H9 (cell line): ENCODE results near the gene RGS16. TPM values are rescaled to one million over a fixed set of nuclear protein-coding genes. Genes with fewer than 3 reads are reported as not detected.

Experiments used
- DNase-seq: peaks from one replicate; pipeline ENCODE4 v3.0.0-alpha.2; 2017
- H2AFZ ChIP-seq: one replicate; pipeline ENCODE4 v1.6.1; 2013; ENCODE audit warnings: mild to moderate bottlenecking, low read length, control low read depth, moderate library complexity
- H2AK5ac ChIP-seq: 2 replicates; pipeline ENCODE4 v1.6.1; 2013; ENCODE audit warnings: low read length, control low read depth, mixed read lengths; ENCODE audit not compliant: insufficient read length
- H2BK120ac ChIP-seq: one replicate; pipeline ENCODE4 v1.6.1; 2013; ENCODE audit warnings: low read depth, mild to moderate bottlenecking, low read length, control low read depth, inconsistent platforms; ENCODE audit not compliant: poor library complexity, severe bottlenecking
- H2BK12ac ChIP-seq: 2 replicates; pipeline ENCODE4 v1.6.1; 2013; ENCODE audit warnings: low read length, control low read depth, mixed read lengths, low read depth; ENCODE audit not compliant: insufficient read length
- H2BK15ac ChIP-seq: 2 replicates; pipeline ENCODE4 v1.6.1; 2013; ENCODE audit warnings: low read depth, low read length, control low read depth
- H2BK20ac ChIP-seq: one replicate; pipeline ENCODE4 v1.6.1; 2013; ENCODE audit warnings: low read depth, mild to moderate bottlenecking, low read length, control low read depth, inconsistent platforms; ENCODE audit not compliant: poor library complexity, severe bottlenecking
- H2BK5ac ChIP-seq: 2 replicates; pipeline ENCODE4 v1.6.1; 2013; ENCODE audit warnings: low read length, control low read depth, mixed read lengths; ENCODE audit not compliant: insufficient read length
- H3K14ac ChIP-seq: 2 replicates; pipeline ENCODE4 v1.6.1; 2013; ENCODE audit warnings: low read length, control low read depth; ENCODE audit not compliant: insufficient read depth
- H3K18ac ChIP-seq: 2 replicates; pipeline ENCODE4 v1.6.1; 2013; ENCODE audit warnings: low read depth, mild to moderate bottlenecking, mixed read lengths, low read length, control low read depth; ENCODE audit not compliant: insufficient read length
- H3K23ac ChIP-seq: 2 replicates; pipeline ENCODE4 v1.6.1; 2013; ENCODE audit warnings: low read length, control low read depth, mixed read lengths, low read depth; ENCODE audit not compliant: insufficient read length
- H3K23me2 ChIP-seq: 2 replicates; pipeline ENCODE4 v1.6.1; 2013; ENCODE audit warnings: low read depth, mild to moderate bottlenecking, mixed read lengths, low read length, control low read depth; ENCODE audit not compliant: insufficient read length, poor library complexity, severe bottlenecking
- H3K27ac ChIP-seq: 2 replicates; pipeline ENCODE4 v1.5.1; 2013; ENCODE audit warnings: low read length, control low read depth, mixed read lengths, low read depth; ENCODE audit not compliant: insufficient read length
- H3K27me3 ChIP-seq: 2 replicates; pipeline ENCODE4 v1.6.1; 2013; ENCODE audit warnings: low read length, control low read depth, inconsistent platforms; ENCODE audit not compliant: insufficient read depth
- H3K4ac ChIP-seq: 2 replicates; pipeline ENCODE4 v1.6.1; 2013; ENCODE audit warnings: low read depth, mild to moderate bottlenecking, control low read depth, inconsistent platforms, low read length, moderate library complexity
- H3K4me1 ChIP-seq: 2 replicates; pipeline ENCODE4 v1.6.1; 2013; ENCODE audit warnings: low read length, control low read depth, inconsistent platforms; ENCODE audit not compliant: insufficient read depth
- H3K4me2 ChIP-seq: 2 replicates; pipeline ENCODE4 v1.6.1; 2013; ENCODE audit warnings: low read length, control low read depth, mixed read lengths; ENCODE audit not compliant: insufficient read length, insufficient read depth
- H3K56ac ChIP-seq: 2 replicates; pipeline ENCODE4 v1.6.1; 2013; ENCODE audit warnings: low read depth, mild to moderate bottlenecking, mixed read lengths, low read length, control low read depth; ENCODE audit not compliant: insufficient read length
- H3K79me1 ChIP-seq: 2 replicates; pipeline ENCODE4 v1.6.1; 2013; ENCODE audit warnings: low read depth, mild to moderate bottlenecking, moderate library complexity, low read length, control low read depth, inconsistent platforms; ENCODE audit not compliant: insufficient read depth, poor library complexity, severe bottlenecking
- H3K79me2 ChIP-seq: 2 replicates; pipeline ENCODE4 v1.6.1; 2013; ENCODE audit warnings: low read length, control low read depth, inconsistent platforms; ENCODE audit not compliant: insufficient read depth
- H3K9ac ChIP-seq: 2 replicates; pipeline ENCODE4 v1.6.1; 2013; ENCODE audit warnings: low read length, control low read depth, mixed read lengths; ENCODE audit not compliant: insufficient read length; ENCODE audit errors: extremely low read depth
- H3K9me3 ChIP-seq: one replicate; pipeline ENCODE4 v1.6.1; 2013; ENCODE audit warnings: low read depth, low read length, inconsistent platforms; ENCODE audit not compliant: control insufficient read depth
- H3T11ph ChIP-seq: one replicate; pipeline ENCODE4 v1.6.1; 2013; ENCODE audit warnings: mild to moderate bottlenecking, low read length, control low read depth, inconsistent platforms
- H4K20me1 ChIP-seq: one replicate; pipeline ENCODE4 v1.6.1; 2013; ENCODE audit not compliant: control insufficient read depth, insufficient read length, insufficient read depth
- H4K5ac ChIP-seq: 2 replicates; pipeline ENCODE4 v1.6.1; 2013; ENCODE audit warnings: low read depth, mild to moderate bottlenecking, mixed read lengths, low read length, control low read depth; ENCODE audit not compliant: insufficient read length
- H4K8ac ChIP-seq: replicated peaks from 2 replicates; pipeline ENCODE4 v1.6.1; 2013; ENCODE audit warnings: low read length, control low read depth, mixed read lengths, low read depth; ENCODE audit not compliant: insufficient read length
- H4K91ac ChIP-seq: 2 replicates; pipeline ENCODE4 v1.6.1; 2013; ENCODE audit warnings: low read depth, mild to moderate bottlenecking, moderate library complexity, mixed read lengths, low read length, control low read depth; ENCODE audit not compliant: insufficient read length
- H3K27ac Mint-ChIP-seq, 3 experiments: 2 replicates in 2 of 3; 3 replicates in 1 of 3; pipeline ENCODE4 v1.8.0; 2020 to 2021; ENCODE audit warnings: mixed read lengths in 3 of 3, mild to moderate bottlenecking in 1 of 3, moderate library complexity in 1 of 3
- H3K27me3 Mint-ChIP-seq: 2 replicates; pipeline ENCODE4 v1.8.0; 2021; ENCODE audit warnings: low read depth, mild to moderate bottlenecking, moderate library complexity, mixed read lengths
- H3K36me3 Mint-ChIP-seq, 3 experiments: 2 replicates in 2 of 3; 3 replicates in 1 of 3; pipeline ENCODE4 v1.8.0; 2020 to 2021; ENCODE audit warnings: low read depth in 3 of 3, mixed read lengths in 3 of 3; ENCODE audit not compliant: insufficient read depth in 1 of 3
- H3K4me1 Mint-ChIP-seq, 2 experiments: 2 replicates each; pipeline ENCODE4 v1.8.0; 2020; ENCODE audit warnings: mixed read lengths in 2 of 2
- H3K4me3 Mint-ChIP-seq, 2 experiments: 2 replicates in 1 of 2; 3 replicates in 1 of 2; pipeline ENCODE4 v1.8.0; 2020 to 2021; ENCODE audit warnings: mild to moderate bottlenecking in 2 of 2, mixed read lengths in 2 of 2, moderate library complexity in 1 of 2
- H3K9me3 Mint-ChIP-seq, 2 experiments: 2 replicates in 1 of 2; 3 replicates in 1 of 2; pipeline ENCODE4 v1.8.0; 2020; ENCODE audit warnings: mild to moderate bottlenecking in 2 of 2, mixed read lengths in 2 of 2, moderate library complexity in 1 of 2
- WGBS: extraction: QIAGEN DNeasy Blood & Tissue Kit; methylation state at CpG from one replicate; pipeline ENCODE4 v1.1.7; 2013; ENCODE audit warnings: missing lambda C conversion rate, low lambda C conversion rate, mixed read lengths; ENCODE audit not compliant: insufficient read length; ENCODE audit errors: extremely low coverage; 5-methylcytosine and 5-hydroxymethylcytosine counted together
- total RNA-seq: library from RNA; stranded (reverse); gene quantifications from 2 replicates; pipeline ENCODE4 v1.2.1, GENCODE V29; 2021
- TF ChIP-seq, protein P1 (sequence below): fragments of 200-600 bp; sonication (generic); conservative IDR thresholded peaks from 3 replicates; pipeline ENCODE4 v1.8.0; 2021; ENCODE audit warnings: antibody characterized with exemption, mild to moderate bottlenecking

The RGS16 gene
- total RNA-seq, 1 experiment from 2014 or later = 6.9 TPM

DNA sequence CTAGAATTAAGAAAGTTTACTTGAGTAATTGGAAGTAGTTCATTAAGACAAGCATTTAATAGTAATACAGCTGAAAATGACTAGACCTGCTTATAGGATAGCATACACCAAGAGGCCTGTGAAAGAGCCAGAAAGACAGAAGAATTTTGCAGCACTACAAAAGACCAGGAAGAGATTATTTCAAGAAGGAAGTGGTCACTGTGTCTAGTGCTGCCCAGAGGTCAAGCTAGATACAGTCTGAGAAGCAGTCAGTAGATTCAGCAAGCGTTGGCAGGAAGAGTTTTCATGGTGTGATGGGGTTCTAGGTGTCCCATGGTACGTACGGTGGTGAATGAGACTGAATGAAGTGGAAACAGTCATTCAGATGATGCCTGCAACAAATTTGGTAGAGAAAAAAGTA is 48.7 kb upstream of the RGS16 start:
- TF ChIP-seq, protein P1, sequence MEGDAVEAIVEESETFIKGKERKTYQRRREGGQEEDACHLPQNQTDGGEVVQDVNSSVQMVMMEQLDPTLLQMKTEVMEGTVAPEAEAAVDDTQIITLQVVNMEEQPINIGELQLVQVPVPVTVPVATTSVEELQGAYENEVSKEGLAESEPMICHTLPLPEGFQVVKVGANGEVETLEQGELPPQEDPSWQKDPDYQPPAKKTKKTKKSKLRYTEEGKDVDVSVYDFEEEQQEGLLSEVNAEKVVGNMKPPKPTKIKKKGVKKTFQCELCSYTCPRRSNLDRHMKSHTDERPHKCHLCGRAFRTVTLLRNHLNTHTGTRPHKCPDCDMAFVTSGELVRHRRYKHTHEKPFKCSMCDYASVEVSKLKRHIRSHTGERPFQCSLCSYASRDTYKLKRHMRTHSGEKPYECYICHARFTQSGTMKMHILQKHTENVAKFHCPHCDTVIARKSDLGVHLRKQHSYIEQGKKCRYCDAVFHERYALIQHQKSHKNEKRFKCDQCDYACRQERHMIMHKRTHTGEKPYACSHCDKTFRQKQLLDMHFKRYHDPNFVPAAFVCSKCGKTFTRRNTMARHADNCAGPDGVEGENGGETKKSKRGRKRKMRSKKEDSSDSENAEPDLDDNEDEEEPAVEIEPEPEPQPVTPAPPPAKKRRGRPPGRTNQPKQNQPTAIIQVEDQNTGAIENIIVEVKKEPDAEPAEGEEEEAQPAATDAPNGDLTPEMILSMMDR = no peak
- H3K4ac ChIP-seq = no peak overlapping the region
- H3K14ac ChIP-seq = no peak overlapping the region
- Mint-ChIP-seq H3K9me3 (0 out of 5 replicates have a peak, but pooled peaks cover 0 to 2% of the 10 kb centered on the region in 2 experiments), H3K36me3 (no peaks in the 10 kb centered on the region), H3K4me1 (peaks cover 7 to 16% of the 10 kb centered on the region in 2 experiments), H3K4me3 (no peak overlapping the region), H3K27ac (no peak overlapping the region), H3K27me3 (peaks cover 2% of the 10 kb centered on the region; the same call in 1 of the 2 replicates)
- no peak overlapping the region for H3K4me2 ChIP-seq
- no peak overlapping the region for H2BK15ac ChIP-seq
- H3K9me3 ChIP-seq = no peaks in the 10 kb centered on the region
- no peaks in the 10 kb centered on the region for H4K20me1 ChIP-seq
- no peak overlapping the region for H4K5ac ChIP-seq
- H3K79me1 ChIP-seq = no peaks in the 10 kb centered on the region
- no peak overlapping the region for H3K27ac ChIP-seq
- no CpG with 5 or more reads among the region's 3 CpGs for WGBS
- H4K8ac ChIP-seq = no peak overlapping the region
- H3K23ac ChIP-seq = no peak overlapping the region
- H2BK20ac ChIP-seq = no peak overlapping the region
- H3K79me2 ChIP-seq = no peaks in the 10 kb centered on the region
- no peak overlapping the region for H3K9ac ChIP-seq
- H3K18ac ChIP-seq = no peak overlapping the region
- H4K91ac ChIP-seq = no peak overlapping the region
- H2BK5ac ChIP-seq = no peak overlapping the region
- no peaks in the 10 kb centered on the region for H3K27me3 ChIP-seq
- no peak overlapping the region for H3T11ph ChIP-seq
- no peak overlapping the region for H3K56ac ChIP-seq
- H2AFZ ChIP-seq = no peak overlapping the region
- no peaks in the 10 kb centered on the region for H3K23me2 ChIP-seq
- H2BK12ac ChIP-seq = no peak overlapping the region
- no peaks in the 10 kb centered on the region; the same call in 1 of the 2 replicates for H3K4me1 ChIP-seq
- no peak overlapping the region for H2BK120ac ChIP-seq
- no peak for DNase-seq
- H2AK5ac ChIP-seq = no peak overlapping the region
